B cell (primary cell): Measurements from ENCODE around the gene TSPO. TPM values are rescaled to one million over a fixed set of nuclear protein-coding genes. Genes with fewer than 3 reads are reported as not detected.

Experiments
- ATAC-seq: fragments of 200-7000 bp; cut with Tn5 transposase; one replicate; pipeline ENCODE4 v1.10.0; 2021; ENCODE audit warnings: low read depth, mild to moderate bottlenecking, moderate number of reproducible peaks, moderate library complexity
- CTCF ChIA-PET: fragments of 350-600 bp; sonication (Branson Sonifier 250); formaldehyde crosslinking; loops from one replicate; lab custom pipeline; 2021; ENCODE audit warnings: antibody characterized with exemption, inconsistent platforms; lab: Charles Lee
- POLR2A ChIA-PET: fragments of 350-600 bp; sonication (Branson Sonifier 250); formaldehyde crosslinking; loops from one replicate; lab custom pipeline; 2021; ENCODE audit warnings: antibody characterized with exemption; lab: Charles Lee
- DNase-seq: peaks from one replicate; pipeline ENCODE4 v3.0.0; 2013
- H2AFZ ChIP-seq: 2 replicates; pipeline ENCODE4 v1.6.1; 2012; ENCODE audit warnings: mild to moderate bottlenecking, low read depth, low read length; ENCODE audit not compliant: insufficient read depth, poor library complexity, severe bottlenecking
- H3K27ac ChIP-seq, 2 donors: 1 replicate in 1 of 2; 2 replicates in 1 of 2; pipeline ENCODE4 v1.5.1; 2012 to 2013; ENCODE audit warnings: low read length in 2 of 2, mild to moderate bottlenecking in 2 of 2, moderate library complexity in 1 of 2
- H3K27me3 ChIP-seq, 4 experiments: fragments of 200-600 bp in 1 of 4; sonication (generic) in 1 of 4; replicated peaks in 1 of 4; 1 replicate in 2 of 4; 2 replicates in 2 of 4; pipeline versions ENCODE4 v1.6.1 to v1.7.0; 2013 to 2016; ENCODE audit warnings: low read length in 3 of 4, mild to moderate bottlenecking in 2 of 4, mixed read lengths in 1 of 4, moderate library complexity in 1 of 4; ENCODE audit not compliant: insufficient read depth in 4 of 4, control insufficient read depth in 3 of 4; ENCODE audit errors: control extremely low read depth in 1 of 4
- H3K36me3 ChIP-seq, 2 experiments: replicated peaks in 1 of 2; 1 replicate in 1 of 2; 2 replicates in 1 of 2; pipeline versions ENCODE4 v1.6.1 to v1.7.1; 2013; ENCODE audit warnings: low read length in 1 of 2; ENCODE audit not compliant: insufficient read depth in 2 of 2, control insufficient read depth in 1 of 2; ENCODE audit errors: control extremely low read depth in 1 of 2, extremely low read depth in 1 of 2
- H3K4me1 ChIP-seq, 2 donors: fragments of 200-600 bp in 1 of 2; sonication (generic) in 1 of 2; 1 replicate in 1 of 2; 2 replicates in 1 of 2; pipeline versions ENCODE4 v1.5.1 to v1.6.1; 2013 to 2017; ENCODE audit warnings: low read length in 2 of 2; ENCODE audit not compliant: control insufficient read depth in 2 of 2, insufficient read depth in 2 of 2
- H3K4me2 ChIP-seq: replicated peaks from 2 replicates; pipeline ENCODE3; 2012; ENCODE audit warnings: mild to moderate bottlenecking, low read depth, low read length; ENCODE audit not compliant: poor library complexity, severe bottlenecking
- H3K4me3 ChIP-seq, 5 experiments: fragments of 200-600 bp in 1 of 5; sonication (generic) in 1 of 5; 1 replicate in 3 of 5; 2 replicates in 2 of 5; pipeline versions ENCODE4 v1.5.1 to v1.7.0; 2011 to 2016; ENCODE audit warnings: low read length in 4 of 5, mild to moderate bottlenecking in 4 of 5, low read depth in 2 of 5, control low read depth in 1 of 5, moderate library complexity in 1 of 5; ENCODE audit not compliant: insufficient read depth in 1 of 5; ENCODE audit errors: control extremely low read depth in 1 of 5, extremely low read depth in 1 of 5
- H3K79me2 ChIP-seq: fragments of 200-600 bp; sonication (generic); one replicate; pipeline ENCODE4 v1.6.0; 2016; ENCODE audit warnings: low read length; ENCODE audit not compliant: control insufficient read depth, insufficient read depth
- H3K9ac ChIP-seq: fragments of 200-600 bp; sonication (generic); 2 replicates; pipeline ENCODE4 v1.6.1; 2017; ENCODE audit warnings: mild to moderate bottlenecking, low read length, moderate library complexity
- H3K9me3 ChIP-seq, 3 donors: one replicate each; pipeline versions ENCODE4 v1.6.1 to v1.7.1; 2013; ENCODE audit warnings: low read length in 2 of 3; ENCODE audit not compliant: control insufficient read depth in 2 of 3, insufficient read depth in 1 of 3; ENCODE audit errors: control extremely low read depth in 1 of 3
- H4K20me1 ChIP-seq: 2 replicates; pipeline ENCODE4 v1.6.0; 2012; ENCODE audit warnings: mild to moderate bottlenecking, low read length; ENCODE audit not compliant: insufficient read depth, control insufficient read depth, poor library complexity, severe bottlenecking
- H3K27ac Mint-ChIP-seq: one replicate; pipeline ENCODE4 v1.8.0; 2021; ENCODE audit warnings: mixed read lengths
- H3K27me3 Mint-ChIP-seq: one replicate; pipeline ENCODE4 v1.8.0; 2021; ENCODE audit warnings: mixed read lengths
- H3K4me1 Mint-ChIP-seq: one replicate; pipeline ENCODE4 v1.8.0; 2021; ENCODE audit warnings: mixed read lengths
- H3K4me3 Mint-ChIP-seq: one replicate; pipeline ENCODE4 v1.8.0; 2021; ENCODE audit warnings: mixed read lengths
- H3K9me3 Mint-ChIP-seq: one replicate; pipeline ENCODE4 v1.8.0; 2022; ENCODE audit warnings: mixed read lengths; ENCODE audit not compliant: insufficient read depth
- EZH2 ChIP-seq: IDR thresholded peaks from 2 replicates; pipeline ENCODE4 v1.6.1; 2012; ENCODE audit warnings: borderline replicate concordance, low read depth, mild to moderate bottlenecking, moderate library complexity, low read length; ENCODE audit not compliant: insufficient read depth, poor library complexity, severe bottlenecking
- WGBS: methylation state at CpG from one replicate; pipeline ENCODE4 v1.1.5; 2013; ENCODE audit warnings: missing lambda C conversion rate; ENCODE audit not compliant: insufficient coverage; 5-methylcytosine and 5-hydroxymethylcytosine counted together
- intact Hi-C: fragments of 100-400 bp; cut with micrococcal nuclease; formaldehyde crosslinking; loops from one replicate; pipeline ENCODE4 v1.10.0; 2022
- polyA plus RNA-seq: library from polyadenylated mRNA; depleted of rRNA; stranded (reverse); fragments of >200 nt; gene quantifications from 2 replicates; pipeline ENCODE4 v1.2.3, GENCODE V29; 2012
- total RNA-seq, 2 donors: library from RNA; stranded (reverse); fragments of 120-200 nt in 1 of 2; gene quantifications; 1 replicate in 1 of 2; 2 replicates in 1 of 2; pipeline versions ENCODE4 v1.2.3 to v1.2.4, GENCODE V29; 2013 to 2022
- TF ChIP-seq, protein P1 (sequence below): fragments of 200-600 bp; IDR thresholded peaks from one replicate; pipeline ENCODE4 v1.8.0; 2022; ENCODE audit warnings: antibody characterized with exemption, mild to moderate bottlenecking

The TSPO gene
- total and polyA plus RNA-seq, 2 donors (not counting 1 experiment from before 2014, with no cell fraction given) = 54.9 to 94.2 TPM

DNA sequence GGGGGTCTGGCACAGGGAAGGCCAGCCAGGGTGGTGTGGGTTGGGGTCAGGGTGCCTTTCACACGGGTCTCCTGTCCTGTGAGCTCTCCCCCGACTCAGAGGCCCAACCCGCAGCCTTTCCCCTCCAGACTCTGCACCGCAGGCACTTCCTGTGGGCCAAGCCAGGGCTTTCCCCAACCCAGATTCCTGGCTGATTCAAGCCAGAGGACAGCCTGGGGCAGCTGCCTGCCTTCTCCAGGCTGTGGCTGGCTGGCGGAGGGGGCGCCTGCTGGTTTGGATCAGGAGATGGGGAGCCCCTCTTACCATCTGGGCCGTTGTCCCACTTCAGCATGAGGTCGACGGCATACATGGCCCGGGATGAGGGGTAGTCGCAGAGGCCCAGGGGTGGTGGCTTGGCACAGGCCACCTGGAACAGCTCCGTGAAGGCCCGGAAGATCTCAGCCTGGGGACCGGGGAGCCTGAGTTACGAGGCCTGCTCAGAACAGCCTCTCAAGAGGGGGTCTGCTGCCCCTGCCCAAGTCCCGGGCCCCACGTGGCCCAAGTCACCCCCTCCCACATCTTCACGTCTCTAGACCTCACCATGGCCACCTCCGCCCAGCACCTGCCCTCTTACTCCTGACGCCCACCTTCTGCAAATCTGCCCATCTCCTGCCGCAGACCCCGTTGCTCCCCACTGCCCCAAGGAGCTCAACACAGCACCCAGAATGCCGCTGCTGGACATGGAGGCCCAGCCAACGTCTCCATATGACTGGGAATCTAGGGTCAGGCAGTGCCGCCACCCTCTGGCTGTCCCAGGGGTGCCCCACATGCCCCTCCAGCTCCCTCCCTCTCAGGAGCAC lies 17.3 kb downstream of the TSPO start:
- intact Hi-C loops = no loop called here
- Histone ChIP-seq H3K9me3 (no peaks in the 10 kb centered on the region), H3K4me2 (no peak overlapping the region), H3K27ac (no peak overlapping the region), H3K79me2 (no peaks in the 10 kb centered on the region), H3K9ac (no peak overlapping the region), H4K20me1 (no peaks in the 10 kb centered on the region), H3K4me1 (peaks cover 0 to 7% of the 10 kb centered on the region in 2 donors), H2AFZ (no peak overlapping the region), H3K27me3 (no peaks in the 10 kb centered on the region), H3K4me3 (no peak overlapping the region), H3K36me3 (peaks cover 0 to 26% of the 10 kb centered on the region in 2 experiments)
- Mint-ChIP-seq H3K27me3 (no peaks in the 10 kb centered on the region), H3K4me1 (peaks cover 8% of the 10 kb centered on the region), H3K27ac (no peak overlapping the region), H3K9me3 (no peaks in the 10 kb centered on the region), H3K4me3 (no peak overlapping the region)
- ATAC-seq (no peak), DNase-seq (no peak)
- TF ChIP-seq, protein P1, sequence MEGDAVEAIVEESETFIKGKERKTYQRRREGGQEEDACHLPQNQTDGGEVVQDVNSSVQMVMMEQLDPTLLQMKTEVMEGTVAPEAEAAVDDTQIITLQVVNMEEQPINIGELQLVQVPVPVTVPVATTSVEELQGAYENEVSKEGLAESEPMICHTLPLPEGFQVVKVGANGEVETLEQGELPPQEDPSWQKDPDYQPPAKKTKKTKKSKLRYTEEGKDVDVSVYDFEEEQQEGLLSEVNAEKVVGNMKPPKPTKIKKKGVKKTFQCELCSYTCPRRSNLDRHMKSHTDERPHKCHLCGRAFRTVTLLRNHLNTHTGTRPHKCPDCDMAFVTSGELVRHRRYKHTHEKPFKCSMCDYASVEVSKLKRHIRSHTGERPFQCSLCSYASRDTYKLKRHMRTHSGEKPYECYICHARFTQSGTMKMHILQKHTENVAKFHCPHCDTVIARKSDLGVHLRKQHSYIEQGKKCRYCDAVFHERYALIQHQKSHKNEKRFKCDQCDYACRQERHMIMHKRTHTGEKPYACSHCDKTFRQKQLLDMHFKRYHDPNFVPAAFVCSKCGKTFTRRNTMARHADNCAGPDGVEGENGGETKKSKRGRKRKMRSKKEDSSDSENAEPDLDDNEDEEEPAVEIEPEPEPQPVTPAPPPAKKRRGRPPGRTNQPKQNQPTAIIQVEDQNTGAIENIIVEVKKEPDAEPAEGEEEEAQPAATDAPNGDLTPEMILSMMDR = no peak
- TF ChIP-seq EZH2 = no peak
- 90% methylated on average over 23 of the region's 25 CpGs for WGBS
- ChIA-PET POLR2A (no interaction called here), CTCF (interaction anchor here (1.2 kb wide), 1 partner anchor 17 kb away, joined by 3 read pairs; no protein-coding TSS in a partner anchor)
